ENCODE results near the gene PGRMC1.

- TF ChIP-seq CTCF (IDR thresholded peaks at IDR 0.05) (no peak), POLR2A (IDR thresholded peaks at IDR 0.05) (no peak)
These were observed 5.2 kb upstream of the PGRMC1 start for GRCh38 chrX:119230850-119231249.
